ENCODE measurements around the gene RRP8.

RRP8 gene

DNA sequence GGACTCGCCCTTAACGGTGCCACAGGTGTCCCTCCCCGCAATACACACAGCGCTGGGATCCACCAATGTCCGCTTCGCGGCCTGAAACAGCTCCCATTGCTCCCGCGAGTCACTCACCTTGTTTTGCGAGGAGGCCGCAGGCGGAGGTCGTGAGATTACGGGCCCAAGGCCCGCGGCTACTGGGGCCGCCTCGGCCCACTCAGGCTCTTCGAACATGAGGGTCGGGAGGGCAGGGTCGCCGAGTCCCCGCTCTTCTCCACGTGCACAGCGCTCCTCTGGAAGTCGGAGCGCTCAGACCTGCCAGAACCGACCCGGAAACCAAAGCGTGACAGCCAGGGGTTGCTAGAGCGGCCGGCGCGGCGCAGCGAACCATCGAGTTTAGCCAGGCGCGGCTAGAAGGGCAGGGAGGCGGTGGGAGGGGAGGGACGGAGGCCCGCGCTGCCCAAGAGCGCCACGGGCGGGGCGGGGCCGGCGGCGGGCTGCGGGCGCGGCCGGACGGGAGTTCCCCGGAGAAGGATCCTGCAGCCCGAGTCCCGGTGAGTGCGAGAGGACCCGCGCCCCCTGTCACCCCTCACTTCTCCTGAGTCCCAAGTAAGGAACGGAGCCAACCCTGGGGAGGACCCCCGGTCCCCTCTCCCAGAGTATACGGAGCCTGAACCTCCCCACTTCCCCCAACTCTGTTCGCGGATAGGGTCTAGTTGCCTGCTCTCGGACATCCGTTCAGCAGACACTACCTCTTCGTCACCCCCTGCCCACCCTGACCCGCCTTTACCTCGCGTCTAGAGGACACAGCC is at the start of gene RRP8, which contains the start of gene ILK:
RRP8 (minus strand) TSS at position 330 of the 794 bp plus-strand sequence; CDS start at position 216, 114 bp downstream.
ILK (plus strand) TSS at position 488 of the 794 bp plus-strand sequence. CDS start 498 bp downstream, outside the sequence.
- peak; percentile 82 for DNase-seq (ENCODE audit: low spot score)

GRCh38 chr11:6653097-6653496 is 49.7 kb upstream of the RRP8 start:
- DNase-seq (ENCODE audit: low spot score) = no peak

GRCh38 chr11:6652182-6652581 is 48.8 kb upstream of the RRP8 start:
- no peak for DNase-seq (ENCODE audit: low spot score)

- DNase-seq (ENCODE audit: low spot score) = no peak
Measured at GRCh38 chr11:6650980-6651379, 47.6 kb upstream of the RRP8 start.

DNA sequence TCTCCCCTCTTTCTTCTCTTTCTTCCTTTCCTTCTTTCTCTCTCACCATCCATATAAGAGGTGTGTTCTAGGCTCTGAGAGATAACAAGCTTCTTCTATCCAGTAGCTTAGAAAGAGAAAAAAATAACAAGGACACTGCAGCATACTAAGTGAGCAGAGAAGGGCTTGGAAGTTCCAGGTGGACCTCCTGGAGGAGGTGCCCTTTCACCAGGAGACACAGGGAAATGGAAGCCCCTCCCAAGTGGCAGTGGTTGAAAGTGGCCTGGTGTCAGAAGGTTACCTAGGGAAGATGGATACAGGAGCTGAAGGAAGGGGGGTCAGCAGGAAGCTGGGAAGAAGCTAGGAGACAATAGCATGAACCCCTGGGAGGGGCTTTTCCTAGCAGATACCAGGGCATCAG is 46.7 kb upstream of the RRP8 start:
- DNase-seq (ENCODE audit: low spot score) = no peak

DNA sequence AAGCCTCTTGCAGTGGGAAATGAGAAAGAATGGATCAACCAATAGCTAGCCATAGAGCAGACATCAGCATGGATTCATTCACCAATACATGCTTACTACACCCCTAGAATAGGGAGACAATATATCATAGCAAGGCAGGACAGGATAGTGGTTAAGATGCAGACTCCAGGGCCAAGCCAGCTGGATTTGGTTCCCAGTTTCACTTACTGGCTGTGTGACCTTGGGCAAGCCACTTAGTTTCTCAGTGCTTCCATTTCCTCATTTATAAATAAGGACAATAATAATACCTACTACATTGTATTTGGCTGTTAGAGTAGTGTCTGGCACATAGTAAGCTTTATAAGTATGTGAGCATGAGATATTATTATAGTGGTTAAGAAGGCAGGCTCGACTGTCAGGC is 45.1 kb upstream of the RRP8 start:
- DNase-seq (ENCODE audit: low spot score) = no peak

- DNase-seq (ENCODE audit: low spot score) = no peak
Measured at GRCh38 chr11:6647836-6648235, 44.4 kb upstream of the RRP8 start.

DNA sequence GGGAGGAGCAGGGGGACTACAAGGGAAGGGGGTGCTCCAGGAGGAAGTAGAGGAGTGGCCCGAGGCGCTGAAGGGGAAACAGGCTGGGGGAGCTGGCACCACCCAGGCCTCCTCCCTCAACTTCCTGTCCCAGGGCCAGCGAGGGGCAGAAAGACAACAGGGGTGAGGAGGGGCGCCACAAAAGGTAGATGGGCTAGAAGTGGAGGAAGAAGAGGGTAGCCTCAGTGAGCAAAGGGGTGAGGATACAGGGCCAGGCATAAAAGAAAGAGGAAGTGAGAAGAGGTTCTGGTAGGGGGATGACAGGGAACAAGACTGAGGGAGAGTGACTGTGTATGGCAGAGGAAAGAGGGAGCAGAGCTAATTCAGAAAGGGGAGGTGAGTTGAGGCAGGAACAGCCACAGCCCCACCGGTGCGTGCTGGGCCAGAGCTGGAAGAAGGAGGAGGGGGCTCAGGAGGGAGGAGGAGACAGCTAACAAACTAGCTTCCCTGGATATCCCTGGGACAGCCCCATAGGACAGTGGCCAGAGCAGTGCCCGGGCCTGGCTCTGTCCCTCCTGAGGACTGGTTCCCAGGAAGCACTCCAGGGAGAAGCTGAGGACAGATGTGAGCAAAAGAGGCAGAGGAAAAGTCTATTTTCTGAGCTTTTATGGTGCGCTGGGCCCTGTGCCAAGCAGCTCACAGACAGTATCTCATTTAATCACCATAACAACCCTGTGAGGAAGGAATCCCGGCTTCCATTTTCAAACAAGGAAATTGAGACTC is 43.7 kb upstream of the RRP8 start:
- DNase-seq (ENCODE audit: low spot score) = peak; percentile 68

- peak; percentile 54 for DNase-seq (ENCODE audit: low spot score)
Measured at GRCh38 chr11:6646576-6646917, 43.1 kb upstream of the RRP8 start.

DNA sequence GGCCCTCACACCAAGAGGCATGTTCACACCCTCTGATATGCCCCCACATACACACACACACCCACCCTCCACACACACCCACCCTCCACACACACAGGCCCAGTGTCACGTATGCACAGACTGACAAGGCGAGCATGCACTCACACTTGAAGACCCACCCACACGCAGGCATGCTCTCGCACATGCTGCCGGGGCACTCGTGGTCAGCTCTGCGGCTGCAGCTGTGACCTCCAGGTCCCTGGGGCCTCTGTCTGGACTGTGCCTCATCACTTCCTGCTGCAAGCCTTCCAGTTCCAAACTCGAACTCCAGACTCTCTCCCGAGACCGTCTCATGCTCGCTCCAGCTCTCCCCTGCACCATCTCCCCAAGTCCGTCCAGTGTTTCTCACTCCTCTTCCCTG is 42.7 kb upstream of the RRP8 start:
- peak; percentile 88 for DNase-seq (ENCODE audit: low spot score)

- peak; percentile 92 for DNase-seq (ENCODE audit: low spot score)
Measured at GRCh38 chr11:6642957-6643356, 39.5 kb upstream of the RRP8 start.

DNA sequence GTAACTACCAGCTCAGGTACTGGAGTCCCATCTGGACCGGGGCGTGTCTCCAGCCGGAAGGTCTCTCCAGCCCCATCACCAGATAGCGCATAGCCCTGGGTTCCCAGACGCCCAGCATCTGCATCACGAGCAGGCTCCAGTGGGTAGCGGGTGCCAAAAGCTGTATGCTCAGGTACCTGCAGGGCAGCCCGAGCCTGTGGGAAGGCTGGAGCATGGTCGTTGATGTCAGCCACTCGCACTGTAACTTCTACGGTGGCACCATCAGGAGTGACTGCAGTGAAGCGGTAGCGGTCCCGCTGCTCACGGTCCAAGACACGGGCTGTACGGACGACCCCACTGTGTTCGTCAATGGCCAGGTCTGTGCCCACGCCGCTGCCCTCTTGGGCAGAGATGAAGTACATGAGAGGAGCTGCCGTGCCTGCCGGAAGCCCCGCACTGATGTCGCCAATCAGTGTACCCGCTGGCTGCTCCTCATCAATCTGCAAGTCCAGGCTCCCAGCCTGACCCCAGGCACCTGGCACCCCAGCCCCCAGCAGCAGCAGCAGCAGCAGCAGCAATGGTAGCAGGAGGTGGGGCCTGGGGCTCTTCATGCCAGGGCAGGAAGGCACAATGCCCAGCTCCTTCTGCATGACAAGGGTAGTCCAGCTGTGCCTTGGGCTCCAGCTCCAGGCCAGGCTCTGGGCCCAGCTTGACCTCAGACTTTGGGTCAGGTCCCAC is 37.7 kb upstream of the RRP8 start:
- no peak for DNase-seq (ENCODE audit: low spot score)

DNA sequence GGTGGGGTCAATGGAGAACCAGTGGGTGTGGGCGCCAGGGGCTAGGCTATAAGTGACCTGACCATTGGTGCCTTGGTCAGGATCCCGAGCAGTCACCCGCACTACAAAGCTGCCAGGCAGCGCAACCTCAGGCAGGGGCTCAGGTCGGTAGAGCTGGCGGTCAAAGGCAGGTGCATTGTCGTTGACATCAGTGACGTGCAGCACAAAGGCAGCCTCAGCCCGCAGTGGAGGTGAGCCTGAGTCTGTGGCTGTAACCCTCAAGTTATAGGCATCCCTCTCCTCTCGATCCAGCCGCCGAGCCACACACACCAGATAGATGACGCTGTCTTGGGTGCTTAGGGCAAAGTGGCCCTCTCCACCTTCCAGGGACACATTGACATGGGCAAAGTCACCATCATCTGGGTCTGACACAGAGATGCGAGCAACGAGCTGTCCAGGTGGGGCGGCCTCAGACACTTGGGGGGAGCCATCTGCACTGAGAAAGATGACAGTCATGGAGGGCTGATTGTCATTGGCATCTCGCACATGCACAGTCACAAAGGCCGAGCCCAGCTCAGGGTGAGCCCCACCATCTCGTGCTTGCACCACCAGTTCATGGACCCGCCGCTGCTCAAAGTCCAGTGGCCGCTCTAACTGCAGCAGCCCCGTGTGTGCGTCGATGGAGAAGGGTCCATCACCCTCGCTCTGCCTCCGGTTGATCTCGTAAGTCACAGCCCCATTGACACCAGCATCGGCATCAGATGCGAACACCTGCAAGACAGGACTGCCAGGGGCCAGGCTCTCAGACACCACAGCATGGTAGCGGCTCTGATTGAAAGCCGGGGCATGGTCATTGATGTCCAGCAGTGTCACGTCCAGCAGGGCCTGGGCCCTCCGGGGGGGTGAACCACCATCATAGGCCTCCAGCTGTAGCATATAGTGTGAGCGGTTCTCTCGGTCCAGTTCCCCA is 36.9 kb upstream of the RRP8 start:
- DNase-seq (ENCODE audit: low spot score) = no peak

GRCh38 chr11:6638429-6638828 is 35.0 kb upstream of the RRP8 start:
- no peak for DNase-seq (ENCODE audit: low spot score)

DNA sequence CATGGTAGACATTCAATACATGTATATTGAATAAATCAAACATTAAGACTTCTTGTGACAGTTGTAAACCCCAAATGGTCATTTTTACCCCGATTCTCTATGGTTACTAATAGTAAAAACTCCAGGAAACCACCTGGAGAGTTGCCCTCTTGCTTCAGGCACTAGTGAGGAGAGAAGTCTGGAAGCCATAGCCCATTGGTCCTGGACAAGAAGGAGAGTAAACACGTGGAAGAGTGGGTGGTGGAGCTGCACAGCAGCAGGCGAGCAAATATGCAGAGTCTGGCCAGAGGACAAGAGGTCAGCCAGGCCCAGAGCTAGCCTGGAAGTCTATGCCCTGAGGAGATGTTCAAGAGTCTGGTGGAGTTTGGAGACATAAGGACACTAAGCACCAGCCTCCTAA is 34.5 kb upstream of the RRP8 start:
- DNase-seq (ENCODE audit: low spot score) = no peak

- no peak for DNase-seq (ENCODE audit: low spot score)
Measured at GRCh38 chr11:6636480-6636879, 33.1 kb upstream of the RRP8 start.

- peak; percentile 99 for DNase-seq (ENCODE audit: low spot score)
Measured at GRCh38 chr11:6635082-6635932, 31.9 kb upstream of the RRP8 start.

- DNase-seq (ENCODE audit: low spot score) = no peak
Measured at GRCh38 chr11:6634534-6634933, 31.1 kb upstream of the RRP8 start.

- no peak for DNase-seq (ENCODE audit: low spot score)
Measured at GRCh38 chr11:6633422-6634408, 30.3 kb upstream of the RRP8 start.
